OCI-LY7 (cell line): Measurements from ENCODE around the gene STK16. TPM values are rescaled to one million over a fixed set of nuclear protein-coding genes. Genes with fewer than 3 reads are reported as not detected.

Source experiments
- BruUV-seq: library from RNA; stranded (reverse); fragments of 400-500 nt; replicated peaks from 2 replicates; lab custom pipeline; 2021; lab: Mats Ljungman, UMichigan
- CTCF ChIA-PET: fragments of 300-600 bp; sonication (Branson Sonifier 250); formaldehyde crosslinking; loops from one replicate; lab custom pipeline; 2022; ENCODE audit warnings: antibody characterized with exemption; ENCODE audit not compliant: unreplicated experiment; lab: Charles Lee
- POLR2A ChIA-PET: fragments of 300-600 bp; sonication (Branson Sonifier 250); formaldehyde crosslinking; loops from one replicate; lab custom pipeline; 2022; ENCODE audit warnings: antibody characterized with exemption; lab: Charles Lee
- DNase-seq: peaks from one replicate; pipeline ENCODE4 v3.0.0-alpha.2; 2015; ENCODE audit warnings: low spot score
- H2AFZ ChIP-seq: fragments of 200-600 bp; sonication (generic), shearing (Covaris generic); 2 replicates; pipeline ENCODE4 v1.6.1; 2014; ENCODE audit warnings: mild to moderate bottlenecking, antibody characterized with exemption, low read length, moderate library complexity
- H3K27ac ChIP-seq: fragments of 200-600 bp; sonication (generic); 2 replicates; pipeline ENCODE4 v1.5.1; 2014; ENCODE audit warnings: mixed run types, low read depth, mild to moderate bottlenecking, moderate library complexity, low read length, inconsistent platforms; ENCODE audit not compliant: poor library complexity, severe bottlenecking
- H3K36me3 ChIP-seq: fragments of 200-600 bp; sonication (generic); 2 replicates; pipeline ENCODE4 v1.6.1; 2014; ENCODE audit warnings: mild to moderate bottlenecking, antibody characterized with exemption, low read length, moderate library complexity, mixed read lengths; ENCODE audit not compliant: insufficient read depth
- H3K4me1 ChIP-seq: fragments of 200-600 bp; sonication (generic); 2 replicates; pipeline ENCODE4 v1.5.1; 2014; ENCODE audit warnings: mild to moderate bottlenecking, low read length; ENCODE audit not compliant: insufficient read depth, poor library complexity, severe bottlenecking
- H3K4me2 ChIP-seq: fragments of 200-600 bp; sonication (generic); 2 replicates; pipeline ENCODE4 v1.6.1; 2014; ENCODE audit warnings: mild to moderate bottlenecking, low read length
- H3K4me3 ChIP-seq: fragments of 200-600 bp; sonication (generic); 2 replicates; pipeline ENCODE4 v1.5.1; 2014; ENCODE audit warnings: mild to moderate bottlenecking, low read depth, low read length; ENCODE audit not compliant: poor library complexity, severe bottlenecking
- H3K79me2 ChIP-seq: fragments of 200-600 bp; sonication (generic); 2 replicates; pipeline ENCODE4 v1.6.1; 2016; ENCODE audit warnings: low read depth, mild to moderate bottlenecking, low read length, moderate library complexity, mixed read lengths; ENCODE audit not compliant: insufficient read depth
- H3K9me2 ChIP-seq: fragments of 200-600 bp; sonication (generic); 2 replicates; pipeline ENCODE4 v1.6.1; 2016; ENCODE audit warnings: mild to moderate bottlenecking, low read length, mixed read lengths; ENCODE audit not compliant: insufficient read depth
- H3K9me3 ChIP-seq: fragments of 200-600 bp; sonication (generic); 2 replicates; pipeline ENCODE4 v1.6.1; 2014; ENCODE audit warnings: mild to moderate bottlenecking, mixed run types, low read length, mixed read lengths
- H4K20me1 ChIP-seq: fragments of 200-600 bp; sonication (generic); 2 replicates; pipeline ENCODE4 v1.6.1; 2014; ENCODE audit warnings: mild to moderate bottlenecking, antibody characterized with exemption, low read length, moderate library complexity, mixed read lengths; ENCODE audit not compliant: insufficient read depth
- CTCF ChIP-seq: fragments of 200-600 bp; sonication (generic); conservative IDR thresholded peaks from 2 replicates; pipeline ENCODE4 v1.5.1; 2014; ENCODE audit warnings: mild to moderate bottlenecking, antibody characterized with exemption, low read length, moderate library complexity, mixed read lengths
- EZH2phosphoT487 ChIP-seq: fragments of 200-600 bp; sonication (generic); IDR thresholded peaks from 2 replicates; pipeline ENCODE4 v1.6.1; 2018; ENCODE audit warnings: low read depth, borderline replicate concordance, mild to moderate bottlenecking, mixed run types, antibody characterized with exemption, low read length, moderate library complexity, mixed read lengths
- intact Hi-C: fragments of 100-400 bp; cut with micrococcal nuclease; formaldehyde crosslinking; loops from one replicate; pipeline ENCODE4 v1.10.0; 2022; ENCODE audit not compliant: unreplicated experiment
- total RNA-seq, 2 experiments: library from RNA; depleted of rRNA in 1 of 2; stranded (reverse); fragments of >200 nt in 1 of 2; shearing (Covaris generic) in 1 of 2; gene quantifications; 2 replicates each; pipeline ENCODE4 v1.2.3, GENCODE V29; 2014 to 2022

STK16 gene
- total RNA-seq, 2 experiments from 2014 or later: 23.4 to 39.5 TPM

DNA sequence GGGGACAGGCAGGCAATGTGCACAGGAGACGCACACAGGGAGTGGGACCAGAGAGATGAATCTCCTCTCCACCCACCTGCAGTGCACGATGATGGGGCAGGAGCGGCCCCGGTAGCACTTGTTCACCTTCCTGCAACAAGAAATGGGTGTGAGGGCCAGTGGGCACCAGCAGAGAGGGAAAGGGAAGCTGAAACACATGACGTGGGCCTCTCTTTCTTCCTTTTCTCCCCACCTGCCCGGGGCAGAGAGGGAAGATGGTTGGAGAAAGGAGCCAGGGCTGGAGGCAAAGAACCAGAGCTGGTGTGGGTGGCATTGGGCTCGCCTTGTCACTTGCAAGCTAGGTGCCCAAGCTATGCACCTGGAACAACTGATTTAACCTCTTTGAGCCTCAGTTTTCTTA is 46.1 kb downstream of the STK16 start:
- H3K36me3 ChIP-seq: no peaks in the 10 kb centered on the region
- BruUV-seq: no TSS peak
- peaks cover 16% of the 10 kb centered on the region for H3K4me1 ChIP-seq
- DNase-seq: no peak
- no peak overlapping the region for H3K4me3 ChIP-seq
- H3K4me2 ChIP-seq: no peak overlapping the region
- ChIA-PET CTCF (interaction anchor here (1.2 to 1.5 kb wide), 2 partner anchors 15 to 37 kb away, joined by 3 to 4 read pairs; no protein-coding TSS in a partner anchor), POLR2A (interaction anchor here (0.8 to 1.3 kb wide), 3 partner anchors 11 to 85 kb away, joined by 3 to 5 read pairs (median 4); partner anchors contain the start of genes DNAJB2 and ZFAND2B)
- no peak overlapping the region for H3K27ac ChIP-seq
- no peaks in the 10 kb centered on the region for H4K20me1 ChIP-seq
- H2AFZ ChIP-seq: no peak overlapping the region
- no peaks in the 10 kb centered on the region for H3K9me2 ChIP-seq
- TF ChIP-seq EZH2phosphoT487 (no peak), CTCF (no peak)
- intact Hi-C loops: no loop called here
- H3K9me3 ChIP-seq: no peaks in the 10 kb centered on the region
- no peaks in the 10 kb centered on the region for H3K79me2 ChIP-seq

GRCh38 chr2:219291910-219292490 is 46.7 kb downstream of the STK16 start:
- H3K9me2 ChIP-seq: no peaks in the 10 kb centered on the region
- H2AFZ ChIP-seq: no peak overlapping the region
- CTCF ChIA-PET: interaction anchor here (1.2 to 1.5 kb wide), 2 partner anchors 15 to 37 kb away, joined by 3 to 4 read pairs; no protein-coding TSS in a partner anchor
- H3K36me3 ChIP-seq: no peaks in the 10 kb centered on the region
- no peaks in the 10 kb centered on the region for H4K20me1 ChIP-seq
- no peaks in the 10 kb centered on the region for H3K9me3 ChIP-seq
- intact Hi-C loops: no loop called here
- H3K4me3 ChIP-seq: no peak overlapping the region
- BruUV-seq: no TSS peak
- POLR2A ChIA-PET: interaction anchor here (0.8 to 1.3 kb wide), 3 partner anchors 11 to 86 kb away, joined by 3 to 5 read pairs (median 4); partner anchors contain the start of genes DNAJB2 and ZFAND2B
- H3K27ac ChIP-seq: no peak overlapping the region
- no peaks in the 10 kb centered on the region for H3K79me2 ChIP-seq
- H3K4me1 ChIP-seq: peaks cover 21% of the 10 kb centered on the region
- no peak for DNase-seq
- no peak overlapping the region for H3K4me2 ChIP-seq
- TF ChIP-seq EZH2phosphoT487: no peak
- TF ChIP-seq CTCF: no peak

- no peak overlapping the region for H3K27ac ChIP-seq
- no peaks in the 10 kb centered on the region for H3K79me2 ChIP-seq
- peaks cover 21% of the 10 kb centered on the region for H3K4me1 ChIP-seq
- CTCF ChIA-PET: interaction anchor here (1.5 kb wide), 1 partner anchor 16 kb away, joined by 4 read pairs; no protein-coding TSS in a partner anchor
- no peak overlapping the region for H3K4me3 ChIP-seq
- DNase-seq: no peak
- H3K9me3 ChIP-seq: no peaks in the 10 kb centered on the region
- POLR2A ChIA-PET: interaction anchor here (0.9 to 1.4 kb wide), 2 partner anchors 15 to 87 kb away, joined by 3 to 6 read pairs; no protein-coding TSS in a partner anchor
- H4K20me1 ChIP-seq: no peaks in the 10 kb centered on the region
- H2AFZ ChIP-seq: no peak overlapping the region
- no peaks in the 10 kb centered on the region for H3K36me3 ChIP-seq
- H3K9me2 ChIP-seq: no peaks in the 10 kb centered on the region
- intact Hi-C loops: no loop called here
- H3K4me2 ChIP-seq: no peak overlapping the region
- no TSS peak for BruUV-seq
- TF ChIP-seq EZH2phosphoT487 (no peak), CTCF (no peak)
Measured at GRCh38 chr2:219292616-219293015, 47.3 kb downstream of the STK16 start.
